IMR-90 (cell line): ENCODE measurements around the gene NUPR1. TPM values are rescaled to one million over a fixed set of nuclear protein-coding genes. Genes with fewer than 3 reads are reported as not detected.

Source experiments
- ATAC-seq: fragments of 200-7000 bp; cut with Tn5 transposase; 2 replicates; pipeline ENCODE4 v1.9.1; 2020; ENCODE audit warnings: low read depth, mild to moderate bottlenecking, moderate library complexity
- BruUV-seq: library from RNA; stranded (reverse); fragments of 400-500 nt; replicated peaks from 2 replicates; lab custom pipeline; 2021; lab: Mats Ljungman, UMichigan
- CTCF ChIA-PET: fragments of 300-600 bp; formaldehyde crosslinking; extraction: SDS; loops from one replicate; lab custom pipeline; 2021; ENCODE audit warnings: antibody characterized with exemption; lab: Yijun Ruan, JAX
- POLR2A ChIA-PET: fragments of 300-600 bp; sonication (Branson Sonifier 250); formaldehyde crosslinking; loops from one replicate; lab custom pipeline; 2022; ENCODE audit warnings: antibody characterized with exemption; ENCODE audit not compliant: unreplicated experiment; lab: Charles Lee
- DNase-seq: peaks from one replicate; pipeline ENCODE4 v3.0.0; 2013
- H2AFZ ChIP-seq: replicated peaks from 2 replicates; pipeline ENCODE3; 2013; ENCODE audit warnings: low read length, mild to moderate bottlenecking; ENCODE audit not compliant: poor library complexity
- H2AK5ac ChIP-seq: 2 replicates; pipeline ENCODE4 v1.6.1; 2013; ENCODE audit warnings: low read depth, low read length, inconsistent platforms
- H2AK9ac ChIP-seq: replicated peaks from 2 replicates; pipeline ENCODE3; 2013; ENCODE audit warnings: mild to moderate bottlenecking, low read depth, low read length, moderate library complexity; ENCODE audit not compliant: poor library complexity
- H2BK120ac ChIP-seq: 2 replicates; pipeline ENCODE4 v1.6.1; 2013; ENCODE audit warnings: low read depth, low read length, inconsistent platforms
- H2BK15ac ChIP-seq: 3 replicates; pipeline ENCODE4 v1.6.1; 2013; ENCODE audit warnings: low read depth, low read length, inconsistent platforms
- H2BK20ac ChIP-seq: 2 replicates; pipeline ENCODE4 v1.6.1; 2013; ENCODE audit warnings: low read depth, mild to moderate bottlenecking, inconsistent platforms, low read length, moderate library complexity
- H2BK5ac ChIP-seq: 2 replicates; pipeline ENCODE4 v1.6.1; 2013; ENCODE audit warnings: mild to moderate bottlenecking, low read depth, low read length, inconsistent platforms; ENCODE audit not compliant: poor library complexity, severe bottlenecking
- H3K14ac ChIP-seq: replicated peaks from 2 replicates; pipeline ENCODE4 v1.6.1; 2013; ENCODE audit warnings: low read depth, low read length, inconsistent platforms
- H3K18ac ChIP-seq: 2 replicates; pipeline ENCODE4 v1.6.1; 2013; ENCODE audit warnings: low read depth, low read length, control low read depth
- H3K23ac ChIP-seq: 2 replicates; pipeline ENCODE4 v1.6.1; 2013; ENCODE audit warnings: low read depth, low read length, inconsistent platforms
- H3K27ac ChIP-seq: 2 replicates; pipeline ENCODE4 v1.5.1; 2013; ENCODE audit warnings: mild to moderate bottlenecking, control low read depth, low read length; ENCODE audit not compliant: insufficient read depth
- H3K27me3 ChIP-seq: 2 replicates; pipeline ENCODE4 v1.6.1; 2013; ENCODE audit warnings: low read length; ENCODE audit not compliant: control insufficient read depth, insufficient read depth
- H3K36me3 ChIP-seq: 2 replicates; pipeline ENCODE4 v1.6.1; 2013; ENCODE audit warnings: low read length, mixed read lengths; ENCODE audit not compliant: control insufficient read depth, insufficient read depth
- H3K4ac ChIP-seq: 2 replicates; pipeline ENCODE4 v1.6.1; 2013; ENCODE audit warnings: low read depth, low read length, inconsistent platforms
- H3K4me1 ChIP-seq: 2 replicates; pipeline ENCODE4 v1.6.1; 2013; ENCODE audit warnings: low read length, mixed read lengths; ENCODE audit not compliant: control insufficient read depth, insufficient read depth
- H3K4me2 ChIP-seq: 2 replicates; pipeline ENCODE4 v1.6.1; 2013; ENCODE audit warnings: low read depth, mild to moderate bottlenecking, control low read depth, low read length, moderate library complexity
- H3K4me3 ChIP-seq: 2 replicates; pipeline ENCODE4 v1.5.1; 2013; ENCODE audit warnings: low read depth, mild to moderate bottlenecking, control low read depth, low read length, moderate library complexity; ENCODE audit not compliant: insufficient read depth
- H3K56ac ChIP-seq: 2 replicates; pipeline ENCODE4 v1.6.1; 2013; ENCODE audit warnings: low read length, inconsistent platforms; ENCODE audit not compliant: insufficient read depth; ENCODE audit errors: extremely low read depth
- H3K79me1 ChIP-seq, 2 experiments: 2 replicates each; pipeline ENCODE4 v1.6.1; 2013; ENCODE audit warnings: low read length in 2 of 2, inconsistent platforms in 1 of 2, low read depth in 1 of 2
- H3K9ac ChIP-seq: 2 replicates; pipeline ENCODE4 v1.6.1; 2013; ENCODE audit warnings: low read depth, low read length, control low read depth
- H3K9me1 ChIP-seq: 2 replicates; pipeline ENCODE4 v1.6.1; 2013; ENCODE audit warnings: low read length, inconsistent platforms; ENCODE audit not compliant: insufficient read depth
- H3K9me3 ChIP-seq: 2 replicates; pipeline ENCODE4 v1.6.1; 2013; ENCODE audit warnings: low read length; ENCODE audit not compliant: control insufficient read depth, insufficient read depth
- H4K20me1 ChIP-seq: 2 replicates; pipeline ENCODE4 v1.6.1; 2013; ENCODE audit warnings: low read length, inconsistent platforms; ENCODE audit not compliant: insufficient read depth
- H4K5ac ChIP-seq: 2 replicates; pipeline ENCODE4 v1.6.1; 2013; ENCODE audit warnings: mild to moderate bottlenecking, low read depth, low read length, control low read depth
- H4K8ac ChIP-seq, 2 experiments: 2 replicates each; pipeline ENCODE4 v1.6.1; 2013; ENCODE audit warnings: low read depth in 2 of 2, low read length in 2 of 2, control low read depth in 1 of 2, inconsistent platforms in 1 of 2
- H4K91ac ChIP-seq: 2 replicates; pipeline ENCODE4 v1.6.1; 2013; ENCODE audit warnings: low read depth, low read length, inconsistent platforms; ENCODE audit not compliant: insufficient read depth
- BHLHE40 ChIP-seq: fragments of 150-350 bp; IDR thresholded peaks from 2 replicates; pipeline ENCODE4 v1.6.1; 2016; ENCODE audit warnings: mild to moderate bottlenecking, low read depth, low read length
- CEBPB ChIP-seq: IDR thresholded peaks from 2 replicates; pipeline ENCODE4 v1.6.1; 2012; ENCODE audit warnings: low read depth, low read length, improper control_type of control experiment
- CHD1 ChIP-seq: IDR thresholded peaks from 2 replicates; pipeline ENCODE4 v1.6.1; 2012; ENCODE audit warnings: low read depth, low read length, improper control_type of control experiment
- FOS ChIP-seq: fragments of 150-350 bp; IDR thresholded peaks from 2 replicates; pipeline ENCODE4 v1.6.1; 2016; ENCODE audit warnings: low read depth, low read length
- MAFK ChIP-seq: IDR thresholded peaks from 2 replicates; pipeline ENCODE4 v1.6.1; 2012; ENCODE audit warnings: low read depth, low read length, improper control_type of control experiment
- MAZ ChIP-seq: IDR thresholded peaks from 2 replicates; pipeline ENCODE4 v1.6.1; 2012; ENCODE audit warnings: low read depth, mild to moderate bottlenecking, low read length, improper control_type of control experiment, moderate library complexity, borderline replicate concordance
- MXI1 ChIP-seq: IDR thresholded peaks from 2 replicates; pipeline ENCODE4 v1.6.1; 2012; ENCODE audit warnings: low read depth, mild to moderate bottlenecking, low read length, moderate library complexity, borderline replicate concordance
- POLR2A ChIP-seq: IDR thresholded peaks from 2 replicates; pipeline ENCODE4 v1.6.1; 2012; ENCODE audit warnings: mild to moderate bottlenecking, low read depth, low read length
- RCOR1 ChIP-seq: IDR thresholded peaks from 2 replicates; pipeline ENCODE4 v1.6.1; 2012; ENCODE audit warnings: mild to moderate bottlenecking, low read length, improper control_type of control experiment; ENCODE audit not compliant: insufficient replicate concordance
- RFX5 ChIP-seq: IDR thresholded peaks from 2 replicates; pipeline ENCODE4 v1.8.0; 2012; ENCODE audit warnings: low read depth, mild to moderate bottlenecking, low read length, moderate library complexity
- SMC3 ChIP-seq: fragments of 150-350 bp; IDR thresholded peaks from 2 replicates; pipeline ENCODE4 v1.6.1; 2016; ENCODE audit warnings: low read depth, mild to moderate bottlenecking, antibody characterized with exemption, low read length, moderate library complexity
- WGBS, 2 experiments: methylation state at CpG; one replicate each; pipeline versions ENCODE4 v1.1.5 to v1.1.7; 2013; ENCODE audit warnings: missing lambda C conversion rate in 2 of 2; ENCODE audit not compliant: insufficient read length in 1 of 2; ENCODE audit errors: extremely low coverage in 2 of 2; 5-methylcytosine and 5-hydroxymethylcytosine counted together
- dilution Hi-C: fragments of 300-500 bp; cut with HindIII; formaldehyde crosslinking; loops from one replicate; pipeline ENCODE4 v1.14.3; 2018; ENCODE audit warnings: low sequenced_read_pairs; ENCODE audit not compliant: unreplicated experiment
- in situ Hi-C: fragments of 300-500 bp; cut with MboI; formaldehyde crosslinking; loops from 3 replicates; pipeline ENCODE4 v1.14.3; 2019; ENCODE audit warnings: low sequenced_read_pairs, inconsistent platforms, mixed read lengths
- intact Hi-C: fragments of 100-400 bp; cut with micrococcal nuclease; formaldehyde crosslinking; loops from 2 replicates; pipeline ENCODE4 v1.10.0; 2022
- polyA plus RNA-seq, 3 experiments: library from polyadenylated mRNA; depleted of rRNA; stranded (reverse); fragments of >200 nt; gene quantifications; 2 replicates each; pipeline ENCODE4 v1.2.3, GENCODE V29; 2012; ENCODE audit warnings: low replicate concordance in 1 of 3
- total RNA-seq: library from RNA; depleted of rRNA; stranded (reverse); fragments of >200 nt; gene quantifications from 2 replicates; pipeline ENCODE4 v1.2.3, GENCODE V29; 2012
- TF ChIP-seq, protein P1 (sequence below): fragments of 150-350 bp; IDR thresholded peaks from 2 replicates; pipeline ENCODE4 v1.6.1; 2017; ENCODE audit warnings: mild to moderate bottlenecking, antibody characterized with exemption, low read length, low read depth
- TF ChIP-seq, protein P2 (sequence below): conservative IDR thresholded peaks from 2 replicates; pipeline ENCODE4 v1.5.1; 2012; ENCODE audit warnings: mild to moderate bottlenecking, low read depth, low read length, improper control_type of control experiment
- TF ChIP-seq, protein P3 (sequence below): fragments of 150-350 bp; IDR thresholded peaks from 2 replicates; pipeline ENCODE4 v1.6.1; 2016; ENCODE audit warnings: low read depth, mild to moderate bottlenecking, low read length, moderate library complexity, borderline replicate concordance

Gene NUPR1
- total and polyA plus RNA-seq, 2 of the 4 experiments (the other 2 are of a cell fraction), result 10.2 to 27.9 TPM

DNA sequence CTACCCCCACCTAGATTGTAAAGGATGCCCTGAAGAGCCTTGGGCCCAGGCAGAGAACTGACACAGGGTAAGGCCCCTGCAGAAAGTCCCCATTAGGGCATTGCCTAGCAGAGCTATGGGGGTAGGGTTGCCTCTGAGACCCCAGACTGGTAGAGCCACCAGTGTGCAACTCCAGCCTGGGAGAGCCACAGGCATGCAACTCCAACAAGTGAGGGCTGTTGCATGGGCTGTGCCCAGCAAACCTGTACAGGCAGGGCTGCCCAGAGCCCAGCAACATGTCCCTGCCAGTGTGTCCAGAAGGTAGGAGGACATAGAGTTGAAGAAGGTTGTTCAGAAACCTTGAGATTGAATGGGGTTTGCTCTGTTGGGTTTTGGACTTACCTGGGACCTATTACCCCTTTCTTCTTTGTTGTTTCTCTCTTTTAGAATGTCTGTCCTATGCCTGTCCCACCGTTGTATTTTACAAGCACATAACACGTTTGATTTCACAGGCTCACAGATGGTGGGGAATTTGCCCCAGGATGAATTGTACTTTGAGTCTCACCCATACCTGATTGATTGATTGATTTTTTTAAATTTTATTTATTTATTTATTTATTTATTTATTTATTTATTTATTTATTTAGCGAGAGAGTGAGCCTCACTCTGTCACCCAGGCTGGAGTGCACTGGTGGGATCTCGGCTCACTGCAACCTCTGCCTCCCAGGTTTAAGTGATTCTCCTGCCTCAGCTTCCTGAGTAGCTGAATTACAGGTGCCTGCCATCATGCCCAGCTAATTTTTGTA, 31.4 kb upstream of the NUPR1 start:
- H3K4me1 ChIP-seq, result peaks cover 9% of the 10 kb centered on the region
- H2AK9ac ChIP-seq, result no peak overlapping the region
- no peak overlapping the region for H3K4ac ChIP-seq
- H4K8ac ChIP-seq, result no peak overlapping the region
- H2BK15ac ChIP-seq, result no peak overlapping the region
- H2BK5ac ChIP-seq, result no peak overlapping the region
- H2AK5ac ChIP-seq, result no peak overlapping the region
- no peak overlapping the region for H2AFZ ChIP-seq
- peaks cover 10 to 18% of the 10 kb centered on the region in 2 experiments; a peak in 2 of 4 replicates for H3K79me1 ChIP-seq
- no peak overlapping the region for H3K4me3 ChIP-seq
- H4K5ac ChIP-seq, result no peak overlapping the region
- ATAC-seq (no peak), DNase-seq (no peak)
- H3K14ac ChIP-seq, result no peak overlapping the region
- no peaks in the 10 kb centered on the region for H3K27me3 ChIP-seq
- H3K9ac ChIP-seq, result no peak overlapping the region
- H2BK20ac ChIP-seq, result no peak overlapping the region
- peaks cover 1% of the 10 kb centered on the region; the same call in 1 of the 2 replicates for H3K9me1 ChIP-seq
- in situ Hi-C loops, result no loop called here
- no peak overlapping the region for H3K56ac ChIP-seq
- intact Hi-C loops, result no loop called here
- no peak overlapping the region for H2BK120ac ChIP-seq
- H3K4me2 ChIP-seq, result no peak overlapping the region
- no peak overlapping the region for H3K18ac ChIP-seq
- H4K20me1 ChIP-seq, result no peaks in the 10 kb centered on the region
- H3K9me3 ChIP-seq, result peaks cover 3% of the 10 kb centered on the region
- ChIA-PET POLR2A (no interaction called here), CTCF (no interaction called here)
- no CpG with 5 or more reads among the region's 4 CpGs for WGBS, 2 experiments
- no peak overlapping the region for H3K23ac ChIP-seq
- no peak overlapping the region for H3K27ac ChIP-seq
- H4K91ac ChIP-seq, result no peak overlapping the region
- TF ChIP-seq BHLHE40, result no peak
- TF ChIP-seq SMC3, result no peak
- TF ChIP-seq, protein P1, sequence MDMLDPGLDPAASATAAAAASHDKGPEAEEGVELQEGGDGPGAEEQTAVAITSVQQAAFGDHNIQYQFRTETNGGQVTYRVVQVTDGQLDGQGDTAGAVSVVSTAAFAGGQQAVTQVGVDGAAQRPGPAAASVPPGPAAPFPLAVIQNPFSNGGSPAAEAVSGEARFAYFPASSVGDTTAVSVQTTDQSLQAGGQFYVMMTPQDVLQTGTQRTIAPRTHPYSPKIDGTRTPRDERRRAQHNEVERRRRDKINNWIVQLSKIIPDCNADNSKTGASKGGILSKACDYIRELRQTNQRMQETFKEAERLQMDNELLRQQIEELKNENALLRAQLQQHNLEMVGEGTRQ, result no peak
- TF ChIP-seq CHD1, result no peak
- no peak for TF ChIP-seq RCOR1
- no peak for TF ChIP-seq FOS
- TF ChIP-seq RFX5, result no peak
- TF ChIP-seq MXI1, result no peak
- TF ChIP-seq, protein P2, sequence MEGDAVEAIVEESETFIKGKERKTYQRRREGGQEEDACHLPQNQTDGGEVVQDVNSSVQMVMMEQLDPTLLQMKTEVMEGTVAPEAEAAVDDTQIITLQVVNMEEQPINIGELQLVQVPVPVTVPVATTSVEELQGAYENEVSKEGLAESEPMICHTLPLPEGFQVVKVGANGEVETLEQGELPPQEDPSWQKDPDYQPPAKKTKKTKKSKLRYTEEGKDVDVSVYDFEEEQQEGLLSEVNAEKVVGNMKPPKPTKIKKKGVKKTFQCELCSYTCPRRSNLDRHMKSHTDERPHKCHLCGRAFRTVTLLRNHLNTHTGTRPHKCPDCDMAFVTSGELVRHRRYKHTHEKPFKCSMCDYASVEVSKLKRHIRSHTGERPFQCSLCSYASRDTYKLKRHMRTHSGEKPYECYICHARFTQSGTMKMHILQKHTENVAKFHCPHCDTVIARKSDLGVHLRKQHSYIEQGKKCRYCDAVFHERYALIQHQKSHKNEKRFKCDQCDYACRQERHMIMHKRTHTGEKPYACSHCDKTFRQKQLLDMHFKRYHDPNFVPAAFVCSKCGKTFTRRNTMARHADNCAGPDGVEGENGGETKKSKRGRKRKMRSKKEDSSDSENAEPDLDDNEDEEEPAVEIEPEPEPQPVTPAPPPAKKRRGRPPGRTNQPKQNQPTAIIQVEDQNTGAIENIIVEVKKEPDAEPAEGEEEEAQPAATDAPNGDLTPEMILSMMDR, result no peak
- TF ChIP-seq, protein P3, sequence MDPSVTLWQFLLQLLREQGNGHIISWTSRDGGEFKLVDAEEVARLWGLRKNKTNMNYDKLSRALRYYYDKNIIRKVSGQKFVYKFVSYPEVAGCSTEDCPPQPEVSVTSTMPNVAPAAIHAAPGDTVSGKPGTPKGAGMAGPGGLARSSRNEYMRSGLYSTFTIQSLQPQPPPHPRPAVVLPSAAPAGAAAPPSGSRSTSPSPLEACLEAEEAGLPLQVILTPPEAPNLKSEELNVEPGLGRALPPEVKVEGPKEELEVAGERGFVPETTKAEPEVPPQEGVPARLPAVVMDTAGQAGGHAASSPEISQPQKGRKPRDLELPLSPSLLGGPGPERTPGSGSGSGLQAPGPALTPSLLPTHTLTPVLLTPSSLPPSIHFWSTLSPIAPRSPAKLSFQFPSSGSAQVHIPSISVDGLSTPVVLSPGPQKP, result no peak
- TF ChIP-seq CEBPB, result no peak
- no peak for TF ChIP-seq MAFK
- TF ChIP-seq MAZ, result no peak
- TF ChIP-seq POLR2A, result no peak
- peaks cover under 1% of the 10 kb centered on the region; the same call in 1 of the 2 replicates for H3K36me3 ChIP-seq
- dilution Hi-C loops, result no loop called here
- BruUV-seq, result no TSS peak
